NCI-H2171 treated with DMSO at 0.1 percent for 48 hours (cell line): ENCODE measurements around the gene DNAJC4.

Source experiments
- DNase-seq: peaks from one replicate; lab custom pipeline; 2025; lab: John Stamatoyannopoulos, UW

The DNAJC4 gene

DNA sequence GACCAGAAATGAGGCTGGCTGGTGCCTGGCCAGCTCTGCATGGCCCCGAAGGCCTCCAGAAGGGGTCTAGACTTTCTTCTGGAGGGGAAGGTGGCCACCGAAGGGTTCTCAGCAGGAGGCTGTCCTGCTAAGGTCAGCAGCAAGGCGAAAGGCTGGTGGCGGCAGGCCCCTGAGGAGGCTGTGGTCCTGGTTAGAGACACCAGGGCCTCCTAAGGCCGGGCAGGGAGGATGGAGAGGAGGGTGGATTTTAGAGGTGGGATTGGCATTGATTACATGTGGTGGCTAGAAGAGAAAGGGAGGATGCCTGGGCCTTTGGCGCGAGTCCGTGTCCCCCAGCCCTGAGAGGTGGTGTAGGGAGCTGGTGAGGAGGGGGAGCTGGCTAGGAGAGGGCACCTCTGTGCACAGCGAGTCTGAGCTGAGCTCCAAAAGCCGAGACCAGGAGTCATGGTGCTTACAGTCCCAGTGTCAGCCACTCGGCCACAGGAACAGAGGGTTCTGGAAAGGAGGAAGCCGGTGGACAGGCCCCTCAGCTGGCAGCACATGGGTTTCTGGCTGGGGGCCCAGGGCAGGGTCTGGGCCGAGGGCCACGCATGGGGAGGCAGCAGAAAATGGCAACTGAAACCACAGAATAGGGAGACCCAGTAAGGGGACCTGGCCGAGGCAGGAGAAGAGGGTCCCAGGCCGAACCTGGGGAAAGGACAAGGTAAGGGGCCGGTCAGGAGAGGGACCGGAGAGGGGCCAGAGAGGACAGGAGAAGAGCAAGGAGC is 21.4 kb upstream of the DNAJC4 start:
- no peak for DNase-seq

DNA sequence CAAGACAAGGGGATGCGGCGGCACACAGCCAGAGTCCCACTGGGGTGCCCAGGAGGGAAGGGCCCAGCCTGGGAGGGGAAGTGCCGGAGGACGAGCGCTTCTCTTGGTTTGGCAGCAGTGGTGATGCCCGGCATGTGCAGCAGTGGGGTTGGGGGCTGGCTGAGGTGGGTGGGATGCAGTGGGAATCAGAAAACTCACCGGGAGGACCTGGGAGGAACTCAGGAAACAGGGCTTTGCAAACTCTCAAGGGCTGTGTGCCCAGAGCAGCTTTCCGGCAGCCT is 20.8 kb upstream of the DNAJC4 start:
- no peak for DNase-seq

DNA sequence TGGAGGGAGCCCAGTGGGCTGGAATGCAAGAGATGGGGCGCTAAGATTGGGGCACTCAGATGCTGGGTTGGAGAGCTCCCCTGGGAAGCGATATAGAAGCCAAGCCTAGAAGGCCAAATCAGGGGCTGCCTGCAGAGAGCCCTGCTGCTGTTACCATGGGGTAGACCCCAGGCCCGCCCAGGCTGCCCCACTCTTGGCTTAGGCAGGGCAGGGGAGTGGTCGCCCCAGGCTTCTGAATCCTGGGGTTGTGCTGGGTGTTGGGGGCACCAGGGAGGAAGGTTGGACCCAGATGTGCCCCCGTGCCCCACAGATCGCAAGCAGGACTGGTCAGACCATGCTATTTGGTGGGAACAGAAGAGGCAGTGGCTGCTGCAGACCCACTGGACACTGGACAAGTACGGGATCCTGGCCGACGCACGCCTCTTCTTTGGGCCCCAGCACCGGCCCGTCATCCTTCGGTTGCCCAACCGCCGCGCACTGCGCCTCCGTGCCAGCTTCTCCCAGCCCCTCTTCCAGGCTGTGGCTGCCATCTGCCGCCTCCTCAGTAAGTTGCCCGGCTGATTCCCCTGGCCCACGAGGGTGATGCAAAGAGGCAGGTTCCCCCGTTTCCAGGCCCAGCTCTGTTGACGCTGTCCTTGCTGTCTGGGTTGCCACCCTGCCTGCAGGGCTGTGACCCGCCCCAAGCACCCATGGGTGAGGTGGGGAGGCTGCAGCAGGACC is 19.9 kb upstream of the DNAJC4 start:
- DNase-seq: peak; percentile 15

- DNase-seq: no peak
These were observed 19.0 kb upstream of the DNAJC4 start for GRCh38 chr11:64211181-64211872.

- DNase-seq: no peak
These were observed 13.5 kb upstream of the DNAJC4 start for GRCh38 chr11:64216879-64217278.

GRCh38 chr11:64218628-64219353 is 11.6 kb upstream of the DNAJC4 start:
- no peak for DNase-seq

- DNase-seq: no peak
These were observed 11.0 kb upstream of the DNAJC4 start for GRCh38 chr11:64219354-64219684.

- no peak for DNase-seq
These were observed 10.6 kb upstream of the DNAJC4 start for GRCh38 chr11:64219755-64220154.

GRCh38 chr11:64220271-64220670 is 10.1 kb upstream of the DNAJC4 start:
- no peak for DNase-seq

DNA sequence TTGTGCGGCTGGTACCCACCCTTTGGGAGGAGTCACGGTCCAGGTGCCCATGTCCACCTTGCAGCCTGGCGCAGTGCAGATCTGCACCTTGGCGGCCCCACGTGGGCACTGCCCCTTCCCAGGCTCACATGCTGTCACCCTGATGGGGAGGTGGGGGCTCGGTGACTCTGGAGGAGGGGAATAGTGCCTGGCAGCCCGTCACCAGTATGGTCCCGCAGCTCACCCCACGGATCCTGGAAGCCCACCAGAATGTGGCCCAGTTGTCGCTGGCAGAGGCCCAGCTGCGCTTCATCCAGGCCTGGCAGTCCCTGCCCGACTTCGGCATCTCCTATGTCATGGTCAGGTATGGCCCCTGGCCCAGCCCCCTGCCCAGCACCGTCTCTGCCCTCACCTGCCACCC is 9.6 kb upstream of the DNAJC4 start:
- DNase-seq: no peak

DNA sequence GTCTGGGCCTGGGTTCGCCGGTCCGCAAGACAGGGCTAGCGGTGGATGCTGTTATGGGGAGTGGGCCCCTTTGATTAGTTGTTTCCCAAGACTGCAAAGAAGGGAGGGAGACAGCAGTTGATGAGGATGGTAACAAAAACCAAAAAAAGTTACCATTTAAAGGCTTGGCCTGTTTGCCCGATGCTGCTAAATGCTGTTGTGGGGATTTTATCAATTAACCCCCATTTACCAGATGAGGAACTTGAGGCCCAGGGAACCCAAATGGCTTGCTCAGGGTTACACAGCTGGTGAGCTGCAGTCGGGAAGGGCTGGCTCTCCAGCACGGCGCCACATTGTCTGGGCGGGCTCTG is 7.7 kb upstream of the DNAJC4 start:
- no peak for DNase-seq

DNA sequence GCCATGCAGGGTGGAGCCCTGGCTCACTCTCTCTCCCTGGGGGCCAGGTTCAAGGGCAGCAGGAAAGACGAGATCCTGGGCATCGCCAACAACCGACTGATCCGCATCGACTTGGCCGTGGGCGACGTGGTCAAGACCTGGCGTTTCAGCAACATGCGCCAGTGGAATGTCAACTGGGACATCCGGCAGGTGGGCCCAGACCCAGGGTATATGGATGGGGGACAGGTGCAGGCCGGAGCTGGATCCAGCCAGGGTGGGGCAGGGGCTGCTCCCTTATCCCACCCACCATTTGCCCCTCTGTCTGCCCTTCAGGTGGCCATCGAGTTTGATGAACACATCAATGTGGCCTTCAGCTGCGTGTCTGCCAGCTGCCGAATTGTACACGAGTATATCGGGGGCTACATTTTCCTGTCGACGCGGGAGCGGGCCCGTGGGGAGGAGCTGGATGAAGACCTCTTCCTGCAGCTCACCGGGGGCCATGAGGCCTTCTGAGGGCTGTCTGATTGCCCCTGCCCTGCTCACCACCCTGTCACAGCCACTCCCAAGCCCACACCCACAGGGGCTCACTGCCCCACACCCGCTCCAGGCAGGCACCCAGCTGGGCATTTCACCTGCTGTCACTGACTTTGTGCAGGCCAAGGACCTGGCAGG is 7.2 kb upstream of the DNAJC4 start:
- no peak for DNase-seq

GRCh38 chr11:64224151-64224890 is 6.0 kb upstream of the DNAJC4 start:
- no peak for DNase-seq

GRCh38 chr11:64224891-64225607 is 5.3 kb upstream of the DNAJC4 start:
- DNase-seq: no peak

DNA sequence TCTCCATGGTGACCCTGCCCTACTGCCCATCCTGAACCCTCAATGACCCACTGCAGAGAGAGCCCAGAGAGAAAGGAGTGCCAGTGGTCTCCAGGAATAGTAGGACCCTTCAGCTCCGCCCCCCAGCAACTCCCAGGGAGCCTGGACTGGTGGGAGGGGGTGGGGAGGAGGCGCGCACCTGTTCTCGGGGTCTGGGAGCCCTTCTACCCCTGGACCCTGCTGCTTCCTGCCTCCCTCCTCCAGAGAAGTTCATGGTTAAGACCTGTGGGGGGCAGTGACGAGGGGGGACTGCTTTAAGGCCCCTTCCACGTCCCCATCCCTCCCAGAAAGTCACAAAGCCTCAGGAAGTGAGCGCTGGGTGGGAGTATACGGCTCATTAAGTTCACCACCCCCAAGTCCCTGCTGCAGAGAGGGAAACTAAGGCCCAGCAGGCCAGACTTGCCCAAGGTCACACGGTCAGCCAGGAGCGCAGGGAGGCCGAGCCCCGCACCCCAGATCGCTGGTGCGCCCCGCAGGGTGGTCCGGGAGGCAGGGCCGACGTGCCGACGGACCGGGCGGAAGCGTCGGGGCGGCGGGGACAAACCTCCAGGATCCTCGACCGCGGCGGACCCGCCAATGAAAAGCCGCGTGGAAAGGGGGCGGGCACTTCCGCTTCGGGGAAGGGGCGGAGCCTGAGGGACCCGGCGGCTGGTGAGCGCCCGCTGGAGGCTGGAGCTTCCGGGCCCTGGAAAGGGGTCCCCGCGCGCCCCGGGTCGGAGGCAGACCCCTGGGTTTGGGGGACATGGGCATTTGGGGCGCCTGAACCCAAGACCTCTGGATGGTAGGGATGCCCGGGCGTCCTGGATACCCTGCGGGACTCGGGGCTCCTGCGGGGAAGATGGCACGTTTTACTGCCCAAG is 4.5 kb upstream of the DNAJC4 start, which contains the start of the genes NUDT22 and TRPT1:
TSS of gene NUDT22 (plus strand) at position 667 of the 899 bp plus-strand sequence. CDS start 379 bp downstream, outside the sequence.
TSS of gene TRPT1 (minus strand) at position 579 of the 899 bp plus-strand sequence. CDS start at position 253, 326 bp downstream.
- DNase-seq: peak; percentile 83

DNA sequence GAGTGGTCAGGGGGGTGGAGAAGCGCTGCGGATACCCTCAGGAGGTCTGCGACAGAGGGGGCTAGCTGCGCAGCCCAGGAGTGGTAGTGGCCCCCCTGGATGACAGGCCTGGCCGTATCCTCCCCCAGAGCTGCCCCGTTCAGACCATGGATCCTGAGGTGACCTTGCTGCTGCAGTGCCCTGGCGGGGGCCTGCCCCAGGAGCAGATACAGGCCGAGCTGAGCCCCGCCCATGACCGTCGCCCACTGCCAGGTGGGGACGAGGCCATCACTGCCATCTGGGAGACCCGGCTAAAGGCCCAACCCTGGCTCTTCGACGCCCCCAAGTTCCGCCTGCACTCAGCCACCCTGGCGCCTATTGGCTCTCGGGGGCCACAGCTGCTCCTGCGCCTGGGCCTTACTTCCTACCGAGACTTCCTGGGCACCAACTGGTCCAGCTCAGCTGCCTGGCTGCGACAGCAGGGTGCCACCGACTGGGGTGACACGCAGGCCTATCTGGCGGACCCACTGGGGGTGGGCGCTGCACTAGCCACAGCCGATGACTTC is 3.8 kb upstream of the DNAJC4 start:
- peak; percentile 52 for DNase-seq

DNA sequence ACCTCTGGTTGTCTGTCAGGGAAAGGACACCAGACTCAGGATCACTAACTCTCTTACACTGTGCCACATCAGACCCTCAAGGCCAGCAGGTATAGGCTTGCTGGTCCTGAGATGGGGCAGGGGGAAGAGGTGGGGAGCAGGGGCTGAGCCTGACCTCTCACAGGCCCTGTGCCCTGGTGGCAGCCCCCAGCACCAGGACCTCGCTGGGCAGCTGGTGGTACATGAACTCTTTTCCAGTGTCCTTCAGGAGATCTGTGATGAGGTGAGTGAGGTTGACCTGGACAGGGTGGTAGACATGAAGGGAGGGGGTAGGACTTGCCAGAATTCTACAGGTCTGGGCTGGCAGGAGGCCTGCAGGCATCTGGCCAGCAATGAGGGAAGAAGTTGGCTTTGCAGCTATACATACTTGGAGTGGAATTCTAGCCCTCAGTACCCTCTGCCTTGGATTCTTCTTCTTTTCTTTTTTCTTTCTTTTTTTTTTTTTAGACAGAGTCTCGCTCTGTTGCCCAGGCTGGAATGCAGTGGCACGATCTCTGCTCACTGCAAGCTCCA is 2.9 kb upstream of the DNAJC4 start:
- no peak for DNase-seq

- DNase-seq: no peak
These were observed 1.1 kb upstream of the DNAJC4 start for GRCh38 chr11:64229090-64229743.
